ENCODE data around the gene PRKG2. TPM values are rescaled to one million over a fixed set of nuclear protein-coding genes. Genes with fewer than 3 reads are reported as not detected.

PRKG2 gene
- total and polyA plus RNA-seq, 5 donors: 4.5 to 20.4 (median 8.6) TPM

GRCh38 chr4:81093720-81094401 lies 121.2 kb downstream of the PRKG2 start:
- no peak for DNase-seq
- intact Hi-C loops (cut with DNase I): no loop called here
- H3K4me3 ChIP-seq (ENCODE audit: low read length): no peak overlapping the region
- no peaks in the 10 kb centered on the region for H3K9me3 ChIP-seq (ENCODE audit: control insufficient read depth, low read length)
- no peaks in the 10 kb centered on the region for H3K4me1 ChIP-seq (ENCODE audit: control insufficient read depth, insufficient read depth, low read length)
- no peak overlapping the region for H3K27ac ChIP-seq (ENCODE audit: low read length)
- 48% methylated on average over 2 of the region's 2 CpGs for WGBS
- no peaks in the 10 kb centered on the region for H3K27me3 ChIP-seq (ENCODE audit: control insufficient read depth, insufficient read depth)
- ATAC-seq: peak in 1 of 2 donors; percentile 75

- DNase-seq (no peak), ATAC-seq (no peak)
- H3K4me1 ChIP-seq (ENCODE audit: control insufficient read depth, insufficient read depth, low read length): no peaks in the 10 kb centered on the region
- no peak overlapping the region for H3K4me3 ChIP-seq (ENCODE audit: low read length)
- H3K27me3 ChIP-seq (ENCODE audit: control insufficient read depth, insufficient read depth): no peaks in the 10 kb centered on the region
- no peak overlapping the region for H3K27ac ChIP-seq (ENCODE audit: low read length)
- WGBS: 74% methylated on average over 3 of the region's 3 CpGs
- intact Hi-C loops (cut with DNase I): no loop called here
- no peaks in the 10 kb centered on the region for H3K9me3 ChIP-seq (ENCODE audit: control insufficient read depth, low read length)
These were observed 129.0 kb downstream of the PRKG2 start for GRCh38 chr4:81085979-81086378.

GRCh38 chr4:81085291-81085690 lies 129.7 kb downstream of the PRKG2 start:
- Histone ChIP-seq H3K4me1 (ENCODE audit: control insufficient read depth, insufficient read depth, low read length) (no peaks in the 10 kb centered on the region), H3K4me3 (ENCODE audit: low read length) (no peak overlapping the region), H3K9me3 (ENCODE audit: control insufficient read depth, low read length) (no peaks in the 10 kb centered on the region), H3K27me3 (ENCODE audit: control insufficient read depth, insufficient read depth) (no peaks in the 10 kb centered on the region), H3K27ac (ENCODE audit: low read length) (no peak overlapping the region)
- DNase-seq: no peak
- ATAC-seq: no peak
- intact Hi-C loops (cut with DNase I): no loop called here
- WGBS: 72% methylated on average over 3 of the region's 3 CpGs

GRCh38 chr4:81084634-81085033 lies 130.4 kb downstream of the PRKG2 start:
- WGBS: 48% methylated on average over 3 of the region's 3 CpGs
- Histone ChIP-seq H3K4me3 (ENCODE audit: low read length) (no peak overlapping the region), H3K4me1 (ENCODE audit: control insufficient read depth, insufficient read depth, low read length) (no peaks in the 10 kb centered on the region), H3K9me3 (ENCODE audit: control insufficient read depth, low read length) (no peaks in the 10 kb centered on the region), H3K27ac (ENCODE audit: low read length) (no peak overlapping the region), H3K27me3 (ENCODE audit: control insufficient read depth, insufficient read depth) (no peaks in the 10 kb centered on the region)
- no peak for ATAC-seq
- DNase-seq: no peak
- intact Hi-C loops (cut with DNase I): no loop called here

- no peaks in the 10 kb centered on the region for H3K4me1 ChIP-seq (ENCODE audit: control insufficient read depth, insufficient read depth, low read length)
- DNase-seq (no peak), ATAC-seq (no peak)
- no peak overlapping the region for H3K4me3 ChIP-seq (ENCODE audit: low read length)
- intact Hi-C loops (cut with DNase I): no loop called here
- no peaks in the 10 kb centered on the region for H3K9me3 ChIP-seq (ENCODE audit: control insufficient read depth, low read length)
- no peaks in the 10 kb centered on the region for H3K27me3 ChIP-seq (ENCODE audit: control insufficient read depth, insufficient read depth)
- H3K27ac ChIP-seq (ENCODE audit: low read length): no peak overlapping the region
These were observed 131.0 kb downstream of the PRKG2 start for GRCh38 chr4:81084029-81084428.

GRCh38 chr4:81081156-81081555 lies 133.9 kb downstream of the PRKG2 start:
- Histone ChIP-seq H3K27ac (ENCODE audit: low read length) (no peak overlapping the region), H3K4me1 (ENCODE audit: control insufficient read depth, insufficient read depth, low read length) (no peaks in the 10 kb centered on the region), H3K9me3 (ENCODE audit: control insufficient read depth, low read length) (no peaks in the 10 kb centered on the region), H3K27me3 (ENCODE audit: control insufficient read depth, insufficient read depth) (no peaks in the 10 kb centered on the region), H3K4me3 (ENCODE audit: low read length) (no peak overlapping the region)
- DNase-seq (peak in 1 of 3 donors; percentile 17), ATAC-seq (no peak)
- intact Hi-C loops (cut with DNase I): no loop called here
- WGBS: 88% methylated on average over 5 of the region's 5 CpGs

GRCh38 chr4:81071013-81071412 lies 144.0 kb downstream of the PRKG2 start:
- WGBS: 20% methylated on average over 2 of the region's 2 CpGs
- ATAC-seq (no peak), DNase-seq (no peak)
- H3K27me3 ChIP-seq (ENCODE audit: control insufficient read depth, insufficient read depth): no peaks in the 10 kb centered on the region
- H3K4me3 ChIP-seq (ENCODE audit: low read length): no peak overlapping the region
- intact Hi-C loops (cut with DNase I): loop anchor here in 2 of 4 donors (5.0 to 10.0 kb wide), 2 partner anchors 281 to 284 kb away; no protein-coding TSS in a partner anchor
- no peak overlapping the region for H3K27ac ChIP-seq (ENCODE audit: low read length)
- H3K9me3 ChIP-seq (ENCODE audit: control insufficient read depth, low read length): no peaks in the 10 kb centered on the region
- H3K4me1 ChIP-seq (ENCODE audit: control insufficient read depth, insufficient read depth, low read length): no peaks in the 10 kb centered on the region

- DNase-seq (peak in 2 of 3 donors; percentile 21 to 64), ATAC-seq (peak; percentile 83 to 86)
- intact Hi-C loops (cut with DNase I): loop anchor here (2.0 to 10.0 kb wide), 3 partner anchors 281 to 285 kb away; no protein-coding TSS in a partner anchor
- 6% methylated on average over 6 of the region's 6 CpGs for WGBS
- no peaks in the 10 kb centered on the region for H3K4me1 ChIP-seq (ENCODE audit: control insufficient read depth, insufficient read depth, low read length)
- no peaks in the 10 kb centered on the region for H3K9me3 ChIP-seq (ENCODE audit: control insufficient read depth, low read length)
- no peaks in the 10 kb centered on the region for H3K27me3 ChIP-seq (ENCODE audit: control insufficient read depth, insufficient read depth)
- H3K4me3 ChIP-seq (ENCODE audit: low read length): no peak overlapping the region
- H3K27ac ChIP-seq (ENCODE audit: low read length): no peak overlapping the region
These were observed 145.2 kb downstream of the PRKG2 start for GRCh38 chr4:81069706-81070331.

- no peaks in the 10 kb centered on the region for H3K9me3 ChIP-seq (ENCODE audit: control insufficient read depth, low read length)
- intact Hi-C loops (cut with DNase I): loop anchor here in 1 of 4 donors (5.0 kb wide), 1 partner anchor 287 kb away; no protein-coding TSS in a partner anchor
- H3K4me1 ChIP-seq (ENCODE audit: control insufficient read depth, insufficient read depth, low read length): no peaks in the 10 kb centered on the region
- ATAC-seq (no peak), DNase-seq (no peak)
- no peak overlapping the region for H3K4me3 ChIP-seq (ENCODE audit: low read length)
- 72% methylated on average over 5 of the region's 5 CpGs for WGBS
- H3K27me3 ChIP-seq (ENCODE audit: control insufficient read depth, insufficient read depth): no peaks in the 10 kb centered on the region
- H3K27ac ChIP-seq (ENCODE audit: low read length): no peak overlapping the region
These were observed 149.6 kb downstream of the PRKG2 start for GRCh38 chr4:81065446-81065845.

GRCh38 chr4:81062001-81062400 lies 153.0 kb downstream of the PRKG2 start:
- Histone ChIP-seq H3K4me1 (ENCODE audit: control insufficient read depth, insufficient read depth, low read length) (no peaks in the 10 kb centered on the region), H3K9me3 (ENCODE audit: control insufficient read depth, low read length) (no peaks in the 10 kb centered on the region), H3K4me3 (ENCODE audit: low read length) (no peak overlapping the region), H3K27me3 (ENCODE audit: control insufficient read depth, insufficient read depth) (no peaks in the 10 kb centered on the region), H3K27ac (ENCODE audit: low read length) (no peak overlapping the region)
- WGBS: 34% methylated on average over 1 of the region's 1 CpG
- intact Hi-C loops (cut with DNase I): no loop called here
- DNase-seq (no peak), ATAC-seq (no peak)

GRCh38 chr4:81061344-81061730 lies 153.7 kb downstream of the PRKG2 start:
- no peak overlapping the region for H3K27ac ChIP-seq (ENCODE audit: low read length)
- no peaks in the 10 kb centered on the region for H3K27me3 ChIP-seq (ENCODE audit: control insufficient read depth, insufficient read depth)
- ATAC-seq (no peak), DNase-seq (no peak)
- no peaks in the 10 kb centered on the region for H3K4me1 ChIP-seq (ENCODE audit: control insufficient read depth, insufficient read depth, low read length)
- intact Hi-C loops (cut with DNase I): no loop called here
- H3K9me3 ChIP-seq (ENCODE audit: control insufficient read depth, low read length): no peaks in the 10 kb centered on the region
- H3K4me3 ChIP-seq (ENCODE audit: low read length): no peak overlapping the region
